Right kidney (tissue), 1 donor: Measurements from ENCODE around the gene CCR5AS.
"Not testable (repeated sequence)": the region's sequence is repeated elsewhere in the genome, so short reads cannot be mapped to it uniquely, and the experiment has no call there.

Source experiments
- DNase-seq: peaks from one replicate; pipeline ENCODE4 v3.0.0-alpha.2; 2016

CCR5AS gene

DNA sequence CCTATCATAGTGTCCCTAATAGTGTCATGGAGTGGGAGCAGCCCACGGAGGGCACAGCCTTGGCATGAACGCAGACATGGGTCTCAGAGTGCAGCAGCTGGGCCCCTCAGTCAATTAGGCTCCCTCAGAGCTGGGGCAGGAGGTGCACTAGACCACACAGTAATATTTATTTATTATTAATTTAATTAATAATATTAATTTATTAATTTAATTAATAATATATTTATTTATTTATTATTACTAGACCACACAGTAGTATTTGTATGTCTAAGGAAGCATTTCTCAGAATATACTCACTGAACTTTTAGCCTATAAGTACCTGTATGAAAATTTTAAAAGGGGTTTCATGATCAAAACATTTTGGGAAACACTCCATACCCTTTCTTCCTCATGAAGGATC, 5.3 kb downstream of the CCR5AS start:
- DNase-seq = no peak

DNA sequence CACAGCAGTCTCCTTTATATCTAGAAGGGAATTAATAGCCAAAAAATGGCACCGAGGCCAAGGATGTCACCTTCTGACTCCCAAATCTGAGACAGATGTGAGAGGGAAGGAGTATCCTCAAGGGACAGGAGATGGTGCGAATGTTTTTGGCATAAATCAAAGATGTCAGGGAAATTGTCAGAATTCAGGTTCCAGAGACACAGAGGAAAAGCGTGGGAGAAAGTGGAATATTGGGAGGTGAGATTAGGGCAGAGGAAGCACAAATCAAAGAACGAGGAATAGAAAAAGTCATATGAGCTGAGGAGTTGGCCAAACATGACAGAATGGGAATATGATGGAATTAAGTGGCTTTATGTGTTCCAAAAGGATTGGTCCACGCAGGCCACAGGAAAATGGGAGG, 6.0 kb downstream of the CCR5AS start:
- DNase-seq = no peak

DNA sequence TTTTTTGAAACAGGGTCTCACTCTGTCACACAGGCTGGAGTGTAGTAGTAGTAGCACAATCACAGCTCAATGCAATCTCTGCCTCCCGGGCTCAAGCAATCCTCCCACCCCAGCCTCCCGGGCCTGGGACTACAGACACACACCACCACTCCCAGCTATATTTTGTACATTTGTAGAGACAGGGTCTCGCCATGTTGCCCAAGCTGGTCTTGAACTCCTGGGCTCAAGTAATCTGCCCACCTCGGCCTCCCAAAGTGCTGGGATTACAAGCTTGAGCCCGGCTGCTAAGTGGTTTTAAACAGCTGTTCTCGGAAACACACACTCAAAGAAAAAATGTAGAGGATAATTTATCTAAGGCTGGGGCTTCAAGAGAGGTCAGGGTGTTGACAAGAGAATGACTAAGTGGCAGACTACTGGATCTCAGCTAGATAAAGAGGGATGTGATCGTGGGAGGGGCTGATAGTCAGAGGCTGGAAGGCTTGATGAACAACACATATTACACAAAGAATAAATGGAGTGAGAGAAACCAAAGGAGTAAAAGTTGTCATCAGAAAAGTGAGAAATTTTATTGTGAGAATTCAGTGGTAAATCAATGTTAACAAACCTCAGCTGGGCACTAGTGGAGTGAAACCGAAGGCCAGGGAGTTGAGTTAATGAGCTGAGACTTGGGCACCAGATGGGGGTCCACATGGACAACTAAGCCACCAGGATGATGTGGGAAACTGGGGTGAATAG, 6.7 kb downstream of the CCR5AS start:
- no peak for DNase-seq

DNA sequence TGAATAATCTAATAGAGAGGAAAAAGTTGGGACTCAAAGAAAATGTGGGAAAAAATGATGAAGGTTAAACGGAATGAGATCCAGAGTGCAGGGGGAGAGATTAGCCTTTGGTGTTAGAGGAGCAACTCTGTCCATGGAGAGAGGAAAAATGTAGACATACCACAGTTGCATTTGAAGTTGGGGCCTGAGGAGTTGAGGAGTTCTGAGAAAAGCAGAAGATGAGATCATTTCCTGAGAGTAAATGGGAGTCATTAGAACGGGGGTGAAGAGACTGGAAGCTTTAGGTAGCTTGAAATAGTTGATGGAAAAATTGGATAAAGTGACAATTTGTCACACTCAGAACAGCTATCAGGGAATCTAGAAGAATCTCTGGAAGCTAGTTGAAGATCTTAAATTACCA, 7.3 kb downstream of the CCR5AS start:
- DNase-seq = no peak

DNA sequence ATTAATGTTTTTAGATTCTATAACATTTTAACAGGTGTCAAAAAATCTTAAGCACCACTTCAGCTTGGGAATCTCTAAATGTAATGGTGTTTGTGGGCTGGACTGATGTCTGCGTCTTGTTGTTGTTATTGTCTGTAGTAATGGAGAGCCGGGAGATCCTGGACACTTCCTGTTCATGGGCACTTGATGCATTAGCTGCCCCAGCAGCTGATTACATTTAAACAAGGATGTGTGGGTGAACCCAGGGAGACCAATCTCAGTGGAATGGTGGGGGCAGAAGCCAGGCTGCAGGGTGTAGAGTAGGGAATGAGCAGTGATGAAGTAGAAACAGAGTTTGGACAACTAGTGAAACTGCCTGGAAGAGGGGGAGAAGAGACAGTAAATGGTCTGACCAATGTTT, 7.8 kb downstream of the CCR5AS start:
- DNase-seq = no peak

DNA sequence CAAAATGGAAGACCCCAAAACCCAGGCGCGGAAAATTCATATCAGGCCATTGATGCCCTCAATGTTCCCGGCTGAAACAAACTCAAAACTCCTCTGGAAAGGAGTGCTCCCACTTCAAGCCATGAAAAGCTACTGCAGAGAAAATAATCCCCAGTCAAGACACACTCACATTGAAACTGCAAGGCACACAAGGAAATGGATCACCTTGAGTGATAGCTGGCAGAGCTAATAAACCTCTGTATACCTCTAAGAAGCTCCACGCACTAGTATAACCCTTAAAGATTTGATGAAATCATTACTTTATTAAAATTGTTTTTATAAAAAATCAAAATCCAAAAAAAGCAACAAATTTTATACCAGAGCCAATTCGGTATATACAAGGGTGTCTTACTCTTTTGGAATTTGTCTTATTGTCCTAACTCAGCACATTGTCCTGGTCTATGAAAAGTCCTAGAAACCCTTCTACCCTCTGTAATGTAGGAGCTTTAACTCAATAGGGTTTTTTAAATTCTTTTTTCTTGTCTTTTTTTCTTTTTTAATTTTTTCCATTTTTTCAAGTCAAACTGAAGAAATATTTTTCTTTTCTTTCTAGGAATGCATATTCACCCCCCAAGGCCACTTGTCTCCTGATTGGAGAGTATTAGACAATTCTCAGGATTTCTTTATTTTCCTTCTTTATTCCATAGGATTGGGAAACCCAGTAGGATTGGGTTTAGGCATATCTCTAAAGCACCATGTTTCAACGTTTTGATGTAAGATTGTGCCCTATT, 8.5 kb downstream of the CCR5AS start:
- DNase-seq = no peak

DNA sequence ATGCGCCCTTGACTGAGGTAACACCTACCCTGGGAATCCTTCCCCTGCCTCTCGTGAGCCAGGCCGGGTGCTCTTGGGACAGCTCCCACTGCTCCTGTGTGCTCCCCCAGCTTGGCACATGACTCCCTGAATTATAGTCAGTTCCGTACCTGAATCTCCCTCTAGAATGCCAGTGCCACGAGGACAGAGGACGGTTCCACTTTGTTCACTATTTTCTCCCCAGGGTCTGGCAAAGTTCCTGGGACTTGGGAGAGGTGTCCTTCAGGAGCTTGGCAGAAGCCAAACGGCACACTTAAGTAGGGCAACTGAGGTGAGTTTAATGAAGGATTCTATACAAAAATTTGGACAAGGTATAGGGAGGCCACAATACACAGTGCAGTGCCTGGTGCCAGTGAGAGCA, 9.8 kb downstream of the CCR5AS start:
- no peak for DNase-seq

DNA sequence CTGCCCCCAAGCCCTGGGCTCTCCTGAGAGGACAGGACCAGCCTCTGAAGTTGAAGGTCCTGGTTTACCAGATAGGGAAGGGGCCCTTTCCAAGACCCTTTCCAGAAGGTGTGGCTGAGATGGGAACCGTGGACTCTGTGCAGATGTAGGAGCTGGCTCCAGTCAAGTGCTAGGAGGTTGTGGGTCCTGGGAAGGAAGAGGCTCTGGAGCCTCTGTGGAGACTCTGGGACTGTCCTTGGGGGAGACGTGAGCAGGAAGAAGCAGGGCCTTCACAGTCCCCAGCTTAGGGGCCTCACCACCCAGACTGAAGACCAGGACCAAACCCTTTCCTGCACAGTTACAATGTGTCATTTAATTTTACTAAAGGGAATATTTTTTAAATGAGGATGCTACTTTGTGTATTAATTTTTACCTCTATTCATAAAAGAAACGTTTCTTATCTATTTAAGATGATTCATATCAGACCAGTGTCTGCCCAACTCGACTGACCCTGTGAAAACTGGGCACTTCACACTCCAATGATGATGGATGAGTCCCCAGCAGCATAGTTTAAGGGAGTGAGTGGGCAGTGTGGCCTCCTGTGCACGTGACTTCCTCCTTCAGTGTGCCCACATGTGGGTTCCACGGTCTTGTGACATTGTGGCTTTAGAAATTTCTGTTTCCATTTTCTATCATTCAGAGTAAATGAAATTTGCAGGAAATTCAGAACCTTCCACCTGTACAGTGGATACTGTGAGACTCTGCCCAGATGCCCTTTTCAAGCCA, 10.9 kb downstream of the CCR5AS start:
- DNase-seq = no peak

DNA sequence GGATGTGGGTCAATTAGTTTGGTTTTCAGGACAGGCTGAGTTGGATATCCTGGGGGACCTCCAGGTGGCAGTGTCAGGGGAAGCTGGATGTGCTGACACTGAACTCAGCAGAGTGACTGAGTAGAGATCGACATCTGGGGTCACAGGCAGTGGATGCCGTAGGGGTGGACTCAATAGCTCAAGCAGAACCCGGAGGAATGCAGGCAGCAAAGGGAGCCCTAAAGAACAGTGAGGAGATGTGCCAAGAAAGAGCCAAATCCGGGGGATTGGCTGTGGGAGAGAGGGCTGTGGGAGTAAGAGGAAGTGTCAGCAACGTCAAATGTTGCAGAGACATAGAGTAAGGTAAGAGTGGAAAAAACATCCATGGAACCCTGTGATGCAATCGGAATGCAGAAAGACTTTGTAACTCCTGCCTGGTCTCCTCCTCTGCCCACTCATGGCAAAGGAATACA, 11.6 kb downstream of the CCR5AS start:
- no peak for DNase-seq

DNA sequence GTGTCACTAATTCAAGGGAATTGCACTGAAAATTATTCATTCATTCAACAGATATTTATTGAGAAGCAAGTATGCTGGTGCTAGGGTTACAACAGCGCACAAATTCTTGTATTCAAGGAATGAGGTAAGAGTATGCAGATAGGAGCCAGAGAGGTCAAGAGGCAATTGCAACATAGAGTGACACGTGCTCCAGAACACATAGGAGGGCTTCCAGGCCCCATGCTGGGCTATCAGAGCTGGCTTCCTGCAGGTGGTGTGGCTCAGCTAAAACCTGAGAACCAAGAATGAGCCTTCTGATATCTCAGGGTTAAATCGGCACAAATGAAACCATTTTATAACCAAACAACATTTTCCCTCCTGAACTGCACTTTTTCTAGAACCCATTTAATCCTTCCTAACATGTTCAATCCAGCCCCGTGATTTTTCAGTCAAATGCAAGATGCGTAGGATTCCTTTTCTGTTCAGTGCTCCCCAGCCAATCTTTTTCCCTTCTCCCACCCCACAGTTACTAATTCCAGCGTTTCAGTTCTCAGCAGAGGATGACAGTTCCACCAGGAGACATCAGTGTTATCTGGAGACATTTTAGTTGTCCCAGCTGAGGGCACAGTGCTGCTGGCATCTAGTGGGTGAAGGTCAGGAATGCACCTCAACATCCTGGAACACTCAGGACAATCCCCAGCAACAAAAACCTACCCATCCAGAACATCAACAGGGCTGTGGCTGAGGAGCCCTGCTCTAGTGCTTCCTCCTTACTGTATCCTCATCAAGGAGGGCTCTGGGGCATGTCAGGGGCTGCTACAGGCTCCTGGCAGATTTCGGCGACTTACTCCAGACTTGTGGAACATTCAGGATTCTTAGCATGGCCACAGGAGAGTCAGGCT, 13.1 kb downstream of the CCR5AS start:
- DNase-seq = no peak

DNA sequence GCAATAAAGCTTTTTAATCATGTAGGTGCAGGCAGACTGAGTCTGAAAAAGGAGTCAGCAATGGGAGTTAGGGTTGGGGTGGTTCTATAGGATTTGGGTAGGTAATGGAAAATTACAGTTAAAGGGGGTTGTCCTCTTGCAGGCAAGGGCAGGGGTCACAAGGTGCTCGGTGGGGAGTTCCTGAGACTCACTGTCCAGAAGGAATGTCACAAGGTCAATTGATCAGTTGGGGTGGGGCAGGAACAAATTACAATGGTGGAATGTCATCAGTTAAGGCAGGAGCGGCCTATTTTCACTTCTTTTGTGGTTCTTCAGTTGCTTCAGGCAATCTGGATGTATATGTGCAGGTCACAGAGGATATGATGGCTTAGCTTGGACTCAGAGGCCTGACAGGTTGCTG, 13.9 kb downstream of the CCR5AS start:
- DNase-seq = no peak

DNA sequence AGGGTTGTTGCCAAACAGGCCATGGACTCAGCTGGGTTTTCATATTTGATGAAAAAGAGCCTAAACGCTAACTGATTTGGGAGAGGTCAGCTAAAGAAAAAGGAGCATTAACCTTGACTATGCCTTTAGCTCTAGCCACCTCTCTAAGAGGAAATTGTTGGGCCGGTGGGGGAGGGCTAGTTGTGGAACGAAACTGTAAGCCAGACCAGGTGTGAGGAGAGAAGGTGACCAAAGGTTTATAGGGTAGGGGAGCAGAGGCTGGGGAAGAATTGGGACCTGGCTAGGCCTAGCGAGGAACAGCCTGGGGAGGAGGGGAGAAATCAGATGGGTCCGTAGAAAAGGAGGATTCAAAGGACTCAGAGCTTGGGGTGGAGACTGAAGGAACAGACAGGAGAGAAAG, 15.3 kb downstream of the CCR5AS start:
- not testable (repeated sequence) for DNase-seq

DNA sequence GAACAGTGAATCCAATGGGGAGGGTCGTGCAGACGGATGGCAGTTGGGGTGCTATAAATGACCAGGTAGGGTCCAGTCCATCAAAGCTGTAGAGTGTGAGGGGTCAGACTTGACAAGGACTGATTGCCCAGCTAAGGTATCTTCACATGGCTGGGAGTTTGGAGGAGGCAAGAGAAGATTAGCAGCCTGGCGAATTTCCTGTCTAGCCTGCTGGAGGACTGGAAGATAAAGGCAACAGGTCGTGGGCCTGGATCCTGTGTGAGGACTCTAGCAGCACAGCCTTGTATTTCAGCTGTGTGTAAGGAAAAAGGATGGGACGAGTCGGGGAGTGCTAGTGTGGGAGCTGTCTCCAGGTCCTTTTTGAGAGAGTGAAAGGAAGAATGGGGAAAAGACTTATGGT, 17.6 kb downstream of the CCR5AS start:
- DNase-seq = no peak

DNA sequence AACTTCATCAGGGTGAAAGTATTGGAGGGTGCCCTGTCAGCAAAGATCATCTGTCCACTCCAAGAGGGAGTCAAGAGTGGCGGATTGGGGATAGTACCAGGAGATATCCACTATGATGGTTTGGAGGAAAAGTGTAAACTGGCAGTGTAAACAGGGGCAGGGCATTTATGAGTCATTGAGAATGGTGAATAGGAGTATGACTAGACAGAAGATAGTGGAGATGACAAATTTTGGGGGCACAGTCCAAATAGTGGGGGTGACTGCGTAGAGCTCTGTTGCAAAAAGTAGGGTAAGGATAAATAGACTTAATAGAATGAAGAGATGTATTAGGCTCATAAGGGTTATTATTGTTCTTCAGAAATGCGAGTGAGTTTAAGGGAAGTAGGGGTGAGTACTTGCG, 18.0 kb downstream of the CCR5AS start:
- not testable (repeated sequence) for DNase-seq

DNA sequence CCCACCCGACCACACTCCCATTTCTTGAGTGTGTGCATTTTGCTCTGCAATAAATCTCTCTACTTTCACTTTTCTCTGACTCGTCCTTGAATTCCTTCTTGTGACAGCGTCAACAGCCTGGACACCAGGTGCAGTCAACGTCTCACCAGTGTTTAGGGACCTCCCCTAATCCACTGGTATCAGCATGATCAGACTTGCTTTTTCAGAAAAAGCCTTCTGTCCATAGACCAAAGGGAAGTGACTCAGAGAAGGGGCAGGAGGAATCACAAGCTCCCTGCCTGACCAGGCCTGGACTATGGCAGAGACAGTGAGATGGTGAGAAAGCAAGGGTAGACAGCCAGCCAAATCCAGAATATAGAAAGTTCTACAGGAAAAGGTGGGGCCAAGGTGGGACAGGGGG, 20.7 kb downstream of the CCR5AS start:
- no peak for DNase-seq

DNA sequence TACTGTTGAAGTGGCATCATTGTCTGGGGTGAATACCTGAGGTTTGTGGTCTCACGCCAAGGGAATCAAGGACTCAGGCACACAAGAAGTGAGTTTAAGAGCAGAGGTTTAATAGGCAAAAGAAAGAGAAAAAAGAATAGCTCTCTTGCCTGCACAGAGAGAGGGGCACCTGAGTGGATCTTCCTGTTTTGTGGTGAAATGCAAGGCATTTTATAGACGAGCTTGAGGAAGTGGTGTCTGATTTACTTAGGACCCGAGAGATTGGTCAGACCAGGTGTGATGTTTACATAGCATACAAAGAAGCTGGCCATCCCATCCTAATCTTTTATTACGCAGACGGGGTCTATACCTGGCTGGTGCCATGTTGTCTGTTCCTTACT, 22.9 kb downstream of the CCR5AS start:
- DNase-seq = no peak

DNA sequence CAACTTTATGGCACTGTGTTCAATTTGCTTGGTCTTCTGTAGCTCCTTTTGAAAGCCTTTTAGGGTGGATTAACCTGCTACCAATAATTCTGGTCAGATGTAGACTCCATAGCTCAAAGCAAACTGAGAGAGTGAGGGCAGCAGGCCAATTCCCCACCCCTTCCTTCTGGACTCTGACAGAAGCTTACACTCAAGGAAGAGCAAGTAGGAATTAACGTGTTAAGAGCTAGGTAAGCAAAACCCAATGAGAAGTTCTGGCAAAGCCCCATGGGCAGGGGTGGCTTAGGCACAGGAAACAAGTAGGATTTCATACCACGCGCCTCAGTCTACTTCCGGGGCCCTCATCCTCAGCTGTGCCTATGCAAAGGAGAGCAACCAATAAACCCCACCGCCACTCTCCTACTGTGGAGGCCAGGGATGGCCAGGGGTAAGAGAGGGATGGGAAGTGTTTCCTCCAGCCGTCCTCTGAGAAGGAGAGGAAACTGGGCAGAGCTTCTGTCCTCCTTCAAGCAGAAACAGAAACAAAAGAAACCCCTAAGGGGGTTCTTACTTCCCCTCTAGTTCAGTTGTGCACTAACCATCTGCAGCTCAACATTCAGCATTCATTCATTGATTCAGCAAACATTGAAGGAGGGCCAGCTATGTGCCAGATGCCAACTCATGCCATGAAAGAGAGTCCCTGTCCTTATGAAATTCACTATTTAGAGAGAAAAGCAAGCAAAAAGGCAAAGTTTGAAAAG, 23.5 kb downstream of the CCR5AS start:
- DNase-seq = no peak

DNA sequence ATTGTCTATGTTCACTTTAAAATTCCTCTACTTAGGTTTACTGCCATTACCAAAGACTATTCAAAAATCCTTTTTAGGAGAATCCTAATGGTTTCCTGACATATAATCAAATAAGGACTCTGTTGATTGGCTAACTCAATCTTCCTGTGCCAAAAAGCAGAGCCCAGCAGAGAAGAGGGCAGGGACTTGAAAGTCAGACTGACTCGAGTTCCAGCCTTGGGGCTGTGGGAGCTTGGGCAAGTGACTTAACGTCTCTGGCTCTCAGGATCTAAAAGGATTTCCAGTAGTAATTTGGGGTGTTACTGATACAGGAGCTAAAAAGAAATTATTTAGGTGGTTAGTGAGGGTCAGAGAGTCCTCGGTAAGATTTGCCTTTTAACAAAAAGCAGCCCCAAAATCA, 25.2 kb downstream of the CCR5AS start:
- no peak for DNase-seq

DNA sequence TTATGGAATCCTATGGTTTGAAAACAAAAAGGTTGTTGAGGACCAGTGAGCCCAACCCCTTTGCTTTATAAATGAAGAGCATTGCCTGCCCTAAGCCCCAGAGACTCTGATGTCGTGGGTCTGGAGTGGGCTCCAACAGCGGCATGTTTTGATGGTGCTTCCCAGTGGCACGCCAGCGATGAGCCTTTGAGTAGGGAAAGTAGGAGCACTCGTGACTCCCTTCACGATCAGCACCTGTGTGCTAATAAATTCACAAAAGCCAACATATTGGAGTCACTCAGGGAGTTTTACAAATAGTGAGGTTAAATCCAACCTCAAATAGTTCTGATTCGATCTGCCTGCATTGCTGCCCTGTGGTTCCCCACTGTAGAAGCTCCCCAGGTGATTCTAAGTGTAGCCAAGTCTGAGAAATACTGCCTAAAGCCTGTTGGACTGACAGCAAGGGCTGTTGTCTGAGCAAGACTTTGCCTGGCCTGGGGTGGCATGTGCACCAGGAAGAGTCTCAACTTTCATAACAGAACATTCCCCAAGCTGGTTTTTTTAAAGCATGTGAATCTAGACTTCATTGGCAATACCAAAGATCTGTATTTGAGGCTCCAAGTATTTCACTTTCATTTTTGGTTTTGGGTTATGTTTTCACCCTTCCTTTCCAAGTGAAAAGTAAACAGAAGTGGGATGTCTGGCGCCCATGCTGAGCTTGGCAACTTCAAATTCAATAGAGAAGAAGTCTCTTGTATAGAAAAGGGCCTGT, 26.2 kb downstream of the CCR5AS start:
- DNase-seq = no peak

DNA sequence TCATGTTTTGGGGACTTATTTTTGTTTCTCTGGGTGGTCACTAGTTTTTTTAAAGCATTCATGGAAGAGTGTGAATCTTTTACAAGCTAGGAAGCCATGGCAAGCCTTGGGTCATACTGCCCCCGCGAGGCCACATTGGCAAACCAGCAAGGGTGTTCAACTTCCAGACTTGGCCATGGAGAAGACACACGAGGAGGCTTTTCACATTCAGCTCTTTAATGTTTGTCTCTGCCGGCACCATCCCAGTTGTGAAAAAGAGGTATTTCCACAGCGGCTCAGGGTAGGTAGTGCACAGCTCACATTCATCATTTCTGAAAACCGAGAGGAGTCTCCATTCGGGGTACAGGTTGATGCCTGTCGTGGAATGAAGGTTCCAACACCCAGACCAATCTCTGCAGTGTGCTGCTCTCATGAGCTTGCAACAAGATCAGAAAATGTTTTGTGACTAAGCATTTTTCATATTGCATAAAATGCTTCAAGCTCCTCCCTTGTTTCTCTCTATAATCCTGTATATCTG, 28.4 kb downstream of the CCR5AS start:
- DNase-seq = no peak

DNA sequence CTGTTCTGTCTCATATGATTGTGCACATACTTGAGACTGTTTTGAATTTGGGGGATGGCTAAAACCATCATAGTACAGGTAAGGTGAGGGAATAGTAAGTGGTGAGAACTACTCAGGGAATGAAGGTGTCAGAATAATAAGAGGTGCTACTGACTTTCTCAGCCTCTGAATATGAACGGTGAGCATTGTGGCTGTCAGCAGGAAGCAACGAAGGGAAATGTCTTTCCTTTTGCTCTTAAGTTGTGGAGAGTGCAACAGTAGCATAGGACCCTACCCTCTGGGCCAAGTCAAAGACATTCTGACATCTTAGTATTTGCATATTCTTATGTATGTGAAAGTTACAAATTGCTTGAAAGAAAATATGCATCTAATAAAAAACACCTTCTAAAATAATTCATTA, 31.1 kb downstream of the CCR5AS start:
- no peak for DNase-seq
